IPS DF 4.7 (cell line): Measurements from ENCODE around the gene DMRT3.
"Not testable (repeated sequence)": the region's sequence is repeated elsewhere in the genome, so short reads cannot be mapped to it uniquely, and the experiment has no call there.

Experiments
- DNase-seq: peaks from one replicate; pipeline ENCODE4 v3.0.0-alpha.2; 2013; ENCODE audit warnings: low spot score; ENCODE audit errors: extremely low read depth

The DMRT3 gene

GRCh38 chr9:998299-999110 is 22.1 kb downstream of the DMRT3 start:
- DNase-seq = not testable (repeated sequence)

- DNase-seq = no peak
Measured at GRCh38 chr9:1001838-1002237, 25.4 kb downstream of the DMRT3 start.

- no peak for DNase-seq
Measured at GRCh38 chr9:1002678-1003077, 26.2 kb downstream of the DMRT3 start.

GRCh38 chr9:1005043-1005667 is 28.7 kb downstream of the DMRT3 start:
- DNase-seq = no peak

- no peak for DNase-seq
Measured at GRCh38 chr9:1007312-1007711, 30.9 kb downstream of the DMRT3 start.

- DNase-seq = no peak
Measured at GRCh38 chr9:1008216-1008615, 31.8 kb downstream of the DMRT3 start.

- no peak for DNase-seq
Measured at GRCh38 chr9:1009101-1009707, 32.7 kb downstream of the DMRT3 start.

- no peak for DNase-seq
Measured at GRCh38 chr9:1013021-1013420, 36.6 kb downstream of the DMRT3 start.

- no peak for DNase-seq
Measured at GRCh38 chr9:1014225-1014624, 37.8 kb downstream of the DMRT3 start.

GRCh38 chr9:1014640-1015039 is 38.2 kb downstream of the DMRT3 start:
- no peak for DNase-seq

- no peak for DNase-seq
Measured at GRCh38 chr9:1018121-1018520, 41.7 kb downstream of the DMRT3 start.

- no peak for DNase-seq
Measured at GRCh38 chr9:1024112-1024511, 47.7 kb downstream of the DMRT3 start.

- DNase-seq = no peak
Measured at GRCh38 chr9:1025131-1025530, 48.7 kb downstream of the DMRT3 start.

GRCh38 chr9:1026219-1026618 is 49.8 kb downstream of the DMRT3 start:
- no peak for DNase-seq

GRCh38 chr9:1028501-1029190 is 52.2 kb downstream of the DMRT3 start:
- DNase-seq = no peak

- no peak for DNase-seq
Measured at GRCh38 chr9:1031951-1032601, 55.6 kb downstream of the DMRT3 start.

GRCh38 chr9:1034271-1034670 is 57.8 kb downstream of the DMRT3 start:
- DNase-seq = no peak

- no peak for DNase-seq
Measured at GRCh38 chr9:1039589-1039988, 63.1 kb downstream of the DMRT3 start.
